Right lung (tissue), 10 donors: ENCODE data around the gene SLC31A2. TPM values are rescaled to one million over a fixed set of nuclear protein-coding genes. Genes with fewer than 3 reads are reported as not detected.
"Not testable (repeated sequence)": the region's sequence is repeated elsewhere in the genome, so short reads cannot be mapped to it uniquely, and the experiment has no call there.

Experiments
- DNase-seq, 2 donors: peaks; one replicate each; pipeline ENCODE4 v3.0.0-alpha.2; 2013
- long read RNA-seq, 8 donors: transcript quantifications; one replicate each; lab custom pipeline, GENCODE V29; 2026
- polyA plus RNA-seq, 5 donors: library from polyadenylated mRNA; unstranded; fragments of 120-200 nt; gene quantifications; one replicate each; pipeline versions ENCODE4 v1.2.1 to v1.2.3, GENCODE V29; 2013; ENCODE audit warnings: inconsistent platforms in 1 of 5, low replicate concordance in 1 of 5; ENCODE audit not compliant: insufficient read length in 5 of 5, insufficient read depth in 1 of 5

SLC31A2 gene, protein sequence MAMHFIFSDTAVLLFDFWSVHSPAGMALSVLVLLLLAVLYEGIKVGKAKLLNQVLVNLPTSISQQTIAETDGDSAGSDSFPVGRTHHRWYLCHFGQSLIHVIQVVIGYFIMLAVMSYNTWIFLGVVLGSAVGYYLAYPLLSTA
- polyA plus RNA-seq, result 1 to 10 TPM; 2.6 to 3.8 (median 2.7) TPM
- long read RNA-seq, donor 1, transcript SLC31A2-201 (4 exons, 1,785 nt), result major isoform, 5 of 5 reads
- long read RNA-seq, donor 1, partial matches to known transcripts, result 0 of 5 reads
- long read RNA-seq, donor 1, other reads (novel, unspliced or antisense), result 0 of 5 reads
- long read RNA-seq, donor 2, partial matches to known transcripts, result 0 of 1 reads
- long read RNA-seq, donor 2, other reads (novel, unspliced or antisense), result 0 of 1 reads
- long read RNA-seq, donor 3, partial matches to known transcripts, result 0 of 4 reads
- long read RNA-seq, donor 3, other reads (novel, unspliced or antisense), result 0 of 4 reads
- long read RNA-seq, donor 4, partial matches to known transcripts, result 7 of 7 reads
- long read RNA-seq, donor 4, other reads (novel, unspliced or antisense), result 0 of 7 reads
- long read RNA-seq, donor 5, partial matches to known transcripts, result 0 of 2 reads
- long read RNA-seq, donor 5, other reads (novel, unspliced or antisense), result 0 of 2 reads
- long read RNA-seq, donor 6, partial matches to known transcripts, result 0 of 2 reads
- long read RNA-seq, donor 6, other reads (novel, unspliced or antisense), result 0 of 2 reads
- long read RNA-seq, donor 7, partial matches to known transcripts, result 0 of 3 reads
- long read RNA-seq, donor 7, other reads (novel, unspliced or antisense), result 0 of 3 reads
- long read RNA-seq, donor 8, result 0 reads

DNA sequence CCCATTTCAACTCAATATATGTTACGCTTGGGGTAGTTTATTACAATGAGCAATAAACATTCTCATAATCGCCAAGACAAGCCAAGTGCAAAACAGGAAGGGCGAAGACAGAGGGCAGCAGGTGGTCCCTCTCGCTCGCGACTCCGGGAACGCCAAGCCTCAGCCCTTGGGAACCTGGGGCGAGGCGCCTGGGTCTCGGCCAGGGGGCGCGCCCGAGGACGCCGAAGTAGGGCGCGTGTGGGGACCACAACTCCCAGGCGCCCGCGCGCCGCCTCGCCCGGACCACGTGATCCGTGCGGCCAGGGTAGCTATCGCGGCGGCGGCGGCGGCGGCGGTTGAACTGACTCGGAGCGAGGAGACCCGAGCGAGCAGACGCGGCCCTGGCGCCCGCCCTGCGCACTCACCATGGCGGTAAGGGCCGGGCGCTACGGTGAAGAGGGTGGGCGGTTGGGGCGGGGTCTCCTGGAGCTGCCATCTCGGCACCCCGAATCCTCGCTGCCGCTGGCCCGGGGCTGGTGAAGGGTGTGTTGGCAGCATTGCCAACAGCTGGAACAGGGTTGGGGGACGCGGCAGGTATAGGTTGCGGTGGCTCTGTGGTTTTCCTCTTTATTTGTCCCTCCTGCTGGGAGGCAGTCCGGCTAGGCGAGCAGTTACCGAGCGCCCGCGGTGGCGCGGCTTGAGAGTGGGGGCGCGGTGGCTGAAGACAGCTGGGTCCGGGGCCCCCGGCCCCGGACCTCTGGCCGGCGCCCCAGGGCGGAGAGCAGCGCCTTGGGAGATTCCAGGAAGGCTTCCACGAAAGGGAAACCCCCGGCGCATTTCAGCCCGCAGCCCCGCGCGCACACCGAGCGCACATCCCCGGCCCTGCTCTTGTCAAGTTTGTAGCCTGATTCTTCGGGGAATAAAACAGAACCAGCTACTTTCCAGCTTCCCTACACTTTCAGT, at the start of gene SLC31A2:
TSS of gene SLC31A2 (plus strand) at position 338 of the 942 bp plus-strand sequence. CDS start at position 406, 68 bp downstream.
- DNase-seq, result peak; percentile 78 to 79

DNA sequence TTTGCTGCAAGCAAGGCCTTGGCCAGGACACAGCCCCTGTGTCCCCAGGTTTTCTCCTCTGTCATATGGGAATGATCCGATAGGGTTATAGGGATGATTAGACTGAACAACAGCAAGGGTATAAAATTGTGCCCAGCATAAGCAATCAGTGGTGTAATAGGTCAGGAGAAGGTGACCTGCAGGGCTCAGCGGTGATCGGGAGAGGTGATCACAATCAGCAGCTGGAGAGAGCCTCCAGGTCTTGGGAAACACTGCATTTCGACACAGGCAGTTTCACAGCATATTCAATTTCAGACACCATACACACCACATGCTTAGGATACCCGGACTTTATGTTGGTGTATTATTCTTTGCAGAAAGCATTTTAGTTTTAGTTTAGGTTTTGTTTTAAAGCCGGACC, 45.5 kb upstream of the SLC31A2 start:
- DNase-seq, result not testable (repeated sequence)

GRCh38 chr9:113111065-113111951, 39.5 kb upstream of the SLC31A2 start:
- DNase-seq, result not testable (repeated sequence)

GRCh38 chr9:113112706-113113510, 37.9 kb upstream of the SLC31A2 start:
- not testable (repeated sequence) for DNase-seq

- not testable (repeated sequence) for DNase-seq
Observed at GRCh38 chr9:113118829-113119228, 32.0 kb upstream of the SLC31A2 start.

DNA sequence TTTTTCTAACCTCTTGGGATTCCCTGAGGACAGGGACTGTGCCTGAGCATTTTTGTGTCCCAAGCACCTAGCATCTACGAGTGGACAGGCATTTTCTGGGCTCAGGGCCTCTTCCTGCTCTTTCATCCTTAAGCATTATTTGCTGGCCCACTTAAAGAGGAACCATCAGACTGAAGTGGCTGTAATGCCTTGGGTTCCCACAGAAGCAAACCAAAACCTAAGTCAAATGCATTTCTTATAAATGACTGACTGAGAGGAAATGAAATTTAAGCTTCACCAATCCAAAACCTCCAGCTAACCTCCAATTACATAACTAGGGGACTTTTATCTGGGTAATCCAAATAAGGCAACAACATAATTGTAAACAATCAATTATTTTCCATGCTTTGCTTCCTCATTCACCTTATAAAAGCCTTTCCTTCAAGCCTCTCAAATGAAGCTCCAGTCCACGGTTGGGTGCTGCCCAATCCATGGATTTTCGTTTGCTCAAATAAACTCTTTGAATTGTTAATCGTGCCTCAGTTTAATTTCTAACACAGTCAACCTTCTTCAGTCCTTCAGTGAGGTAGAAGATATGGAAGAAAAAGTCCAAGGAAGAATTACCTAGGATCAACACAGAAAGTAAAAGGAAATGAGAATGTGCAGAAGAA, 25.3 kb upstream of the SLC31A2 start:
- DNase-seq, result no peak

DNA sequence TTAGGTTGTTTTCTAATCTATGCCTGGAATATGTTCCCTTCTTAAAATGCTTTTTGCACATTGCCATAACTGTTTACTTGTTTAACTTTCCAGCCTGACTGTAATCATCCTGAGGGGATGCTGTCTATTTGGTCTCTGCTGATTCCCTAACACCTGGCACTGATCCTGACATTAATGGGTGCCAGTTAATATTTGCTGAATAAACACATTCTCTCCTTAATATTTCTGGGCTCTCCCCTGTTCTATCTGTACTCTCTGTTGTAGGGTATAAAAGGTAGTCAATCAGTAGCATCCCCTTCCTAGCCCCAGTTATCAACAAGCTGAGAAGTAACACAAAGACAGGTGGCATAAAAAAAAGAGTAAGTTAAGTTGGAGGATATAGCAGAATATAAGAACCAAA, 21.3 kb upstream of the SLC31A2 start:
- DNase-seq, result no peak

- no peak for DNase-seq
Observed at GRCh38 chr9:113129884-113130283, 20.9 kb upstream of the SLC31A2 start.

DNA sequence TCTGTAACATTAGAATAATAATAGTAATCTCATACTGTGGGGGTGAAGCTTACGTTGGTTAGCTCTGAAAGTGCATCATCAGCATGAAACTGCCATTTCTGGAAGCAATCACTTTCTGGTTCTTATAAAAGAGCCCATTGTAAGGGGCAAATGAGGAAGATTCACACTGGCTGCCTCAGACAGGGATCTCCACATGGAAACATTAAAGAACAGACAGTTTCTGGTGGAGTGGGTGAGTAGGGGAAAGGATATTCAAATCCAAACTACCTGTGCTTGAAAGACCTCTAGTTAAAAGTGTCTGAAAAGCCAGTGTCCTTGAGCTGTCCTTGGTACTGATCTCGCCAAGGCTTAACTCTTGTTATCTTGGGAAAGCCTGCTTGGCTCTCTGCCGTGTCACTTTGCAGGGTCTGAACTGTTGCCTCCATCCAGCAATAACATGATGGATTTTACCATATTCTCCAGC, 19.1 kb upstream of the SLC31A2 start:
- DNase-seq, result peak in 1 of 2 donors; percentile 25

DNA sequence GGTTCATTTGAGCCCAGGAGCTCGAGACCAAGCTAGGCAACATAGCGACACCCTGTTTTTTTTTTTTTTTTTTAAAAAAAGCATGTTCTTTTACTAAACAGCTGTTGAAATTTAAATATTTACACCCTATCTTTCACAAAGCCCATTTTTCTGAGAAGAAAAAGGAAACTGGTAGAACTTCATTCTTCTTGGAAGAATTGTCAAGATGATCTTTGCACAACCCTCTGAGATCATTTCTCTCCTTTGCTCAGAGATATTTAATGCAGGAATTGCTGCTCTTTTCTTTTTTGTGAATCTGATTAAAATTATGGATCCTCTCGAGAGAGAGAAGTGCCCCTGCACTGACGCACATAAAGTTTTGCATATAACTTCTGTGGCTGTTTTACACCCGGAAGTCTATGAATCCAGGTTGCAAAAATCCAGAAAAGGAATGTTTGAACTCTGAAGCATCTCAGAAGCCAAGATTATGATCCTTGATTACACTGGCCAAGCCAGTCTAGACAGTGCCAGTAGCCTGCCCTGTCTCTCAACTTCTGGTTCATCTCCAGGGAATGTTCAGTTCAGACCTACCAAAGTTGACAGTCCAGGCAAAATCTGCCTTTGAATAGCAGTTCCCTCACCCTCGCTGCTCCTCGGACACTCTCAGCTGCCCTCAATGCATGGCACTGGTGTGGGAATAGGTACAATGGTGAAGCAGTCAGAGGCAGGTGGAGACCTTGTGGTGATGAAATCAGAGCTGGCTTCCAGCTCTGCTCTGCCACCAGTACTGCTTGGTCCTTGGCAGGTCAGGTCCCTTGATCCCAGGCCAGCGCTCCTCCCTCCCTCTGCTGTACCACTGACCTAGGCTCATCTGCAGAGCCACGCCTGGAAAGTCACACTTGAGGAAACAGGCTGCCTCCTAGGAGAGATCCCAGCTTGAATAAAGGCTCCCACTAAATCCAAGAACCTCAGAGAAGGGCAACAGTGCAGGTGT, 13.3 kb upstream of the SLC31A2 start:
- DNase-seq, result no peak

GRCh38 chr9:113138760-113139159, 12.0 kb upstream of the SLC31A2 start:
- no peak for DNase-seq

DNA sequence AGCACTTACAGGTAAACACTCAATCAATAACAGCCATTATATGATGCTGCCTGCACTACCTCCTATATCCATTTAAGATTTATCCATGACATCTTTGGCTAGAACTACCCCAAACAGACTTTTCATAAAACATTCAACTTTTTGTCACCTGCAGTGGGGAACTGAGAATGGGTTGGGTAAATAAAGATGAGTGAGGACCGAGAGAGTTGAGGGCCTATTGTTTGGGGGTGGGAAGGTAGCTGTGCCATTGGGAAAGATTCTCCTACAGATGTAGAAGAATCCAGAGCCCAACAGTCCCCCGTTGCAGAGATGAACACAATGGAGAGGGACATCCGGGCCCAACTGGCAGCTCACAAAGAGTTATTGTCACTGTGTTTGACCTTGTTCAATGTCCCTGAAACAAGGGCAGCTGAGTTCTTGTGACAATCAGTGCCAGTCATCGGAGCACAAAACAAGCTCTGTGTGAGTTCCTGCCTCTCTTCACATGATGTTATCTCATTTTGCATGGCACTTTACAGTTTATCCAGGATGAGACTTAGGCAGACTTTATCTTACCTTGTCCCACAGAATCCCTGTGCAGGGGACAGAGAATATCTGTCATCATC, 11.5 kb upstream of the SLC31A2 start:
- no peak for DNase-seq

DNA sequence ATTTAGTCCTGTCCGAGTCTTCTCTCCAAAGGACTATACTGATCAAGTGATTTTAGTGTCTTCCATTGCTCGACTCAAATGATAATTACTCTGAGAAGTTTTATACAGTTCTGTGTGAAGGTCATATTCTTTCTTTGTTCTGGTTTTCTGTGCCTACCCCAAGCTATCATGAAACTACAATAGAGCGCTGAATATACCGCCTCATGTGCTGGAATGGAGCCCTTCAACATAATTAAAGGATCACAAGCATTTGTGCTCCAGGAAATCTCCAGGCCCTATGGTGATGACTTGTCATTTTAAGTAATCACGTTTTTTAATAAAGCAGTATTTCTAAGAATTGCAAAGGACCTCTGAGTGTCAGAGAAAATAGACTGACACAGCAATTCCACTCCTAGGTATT, 10.9 kb upstream of the SLC31A2 start:
- DNase-seq, result no peak

DNA sequence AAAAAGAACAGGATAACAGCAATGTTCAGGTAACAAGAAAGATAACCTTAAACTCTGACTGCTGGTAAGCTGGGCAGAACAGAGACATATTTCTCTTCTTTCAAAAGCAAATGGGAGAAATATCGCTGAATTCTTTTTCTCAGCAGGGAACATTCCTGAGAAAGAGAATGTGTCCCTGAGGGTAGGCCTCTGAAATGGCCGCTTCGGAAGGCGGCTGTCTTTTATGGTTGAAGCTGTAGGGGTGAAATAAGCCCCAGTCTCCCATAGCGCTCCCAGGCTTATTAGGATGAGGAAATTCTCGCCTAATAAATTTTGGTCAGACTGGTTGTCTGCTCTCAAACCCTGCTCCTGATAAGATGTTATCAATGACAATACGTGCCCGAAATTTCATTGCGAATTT, 9.9 kb upstream of the SLC31A2 start:
- DNase-seq, result not testable (repeated sequence)

- no peak for DNase-seq
Observed at GRCh38 chr9:113143432-113144227, 7.2 kb upstream of the SLC31A2 start.

DNA sequence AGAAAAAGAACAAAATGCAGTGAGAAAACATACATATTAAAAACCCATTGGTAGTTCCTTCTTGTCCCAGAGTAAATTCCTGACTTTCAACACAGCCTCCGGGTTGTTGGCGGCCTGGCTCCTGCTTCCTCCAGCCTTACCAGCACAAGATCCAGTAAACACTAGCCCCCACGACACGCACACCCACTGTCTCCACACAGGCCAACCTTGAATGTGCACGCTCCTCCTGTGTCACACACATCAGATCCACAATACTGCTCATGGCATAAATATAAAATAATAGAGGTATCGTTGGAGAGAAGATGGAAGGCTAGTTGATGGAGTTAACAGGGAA, 2.5 kb upstream of the SLC31A2 start:
- no peak for DNase-seq
